HG02973 (cell line): ENCODE data around the gene CAMSAP1.

Experiments
- ATAC-seq: cut with Tn5 transposase; IDR thresholded peaks from one replicate; pipeline ENCODE4 v1.9.1; 2021; ENCODE audit warnings: moderate library complexity; ENCODE audit not compliant: unreplicated experiment

The CAMSAP1 gene

DNA sequence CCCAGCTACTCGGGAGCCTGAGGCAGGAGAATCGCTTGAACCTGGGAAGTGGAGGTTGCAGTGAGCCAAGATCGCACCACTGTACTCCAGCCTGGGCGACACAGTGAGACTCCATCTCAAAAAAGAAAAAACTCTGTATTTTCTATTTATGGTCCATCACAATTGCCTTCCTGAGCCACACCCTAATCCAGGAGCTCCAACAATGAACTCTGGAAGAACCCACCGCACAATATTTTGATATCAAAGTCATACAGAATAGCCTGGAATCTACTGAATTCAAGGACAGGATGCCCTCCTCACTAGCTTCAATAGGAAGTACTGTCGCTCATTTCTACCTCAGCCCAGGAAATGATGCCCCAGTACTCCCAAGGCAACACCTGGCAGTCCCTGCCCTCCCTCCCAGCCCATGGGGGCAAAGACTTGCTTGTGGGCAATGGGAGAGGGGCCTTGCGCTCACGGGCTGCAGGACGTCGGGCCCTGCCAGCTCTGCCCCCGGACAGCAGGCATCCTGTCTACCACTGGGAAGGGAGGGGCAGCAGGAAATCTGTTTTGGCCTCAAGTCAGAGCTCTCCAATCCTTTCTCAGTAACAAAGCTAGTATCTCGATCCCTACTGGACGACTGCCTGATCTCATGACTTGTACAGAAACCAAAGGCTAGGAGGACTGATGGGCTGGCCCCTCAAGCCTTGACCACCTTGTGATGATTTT, 34.1 kb upstream of the CAMSAP1 start:
- ATAC-seq: no peak

DNA sequence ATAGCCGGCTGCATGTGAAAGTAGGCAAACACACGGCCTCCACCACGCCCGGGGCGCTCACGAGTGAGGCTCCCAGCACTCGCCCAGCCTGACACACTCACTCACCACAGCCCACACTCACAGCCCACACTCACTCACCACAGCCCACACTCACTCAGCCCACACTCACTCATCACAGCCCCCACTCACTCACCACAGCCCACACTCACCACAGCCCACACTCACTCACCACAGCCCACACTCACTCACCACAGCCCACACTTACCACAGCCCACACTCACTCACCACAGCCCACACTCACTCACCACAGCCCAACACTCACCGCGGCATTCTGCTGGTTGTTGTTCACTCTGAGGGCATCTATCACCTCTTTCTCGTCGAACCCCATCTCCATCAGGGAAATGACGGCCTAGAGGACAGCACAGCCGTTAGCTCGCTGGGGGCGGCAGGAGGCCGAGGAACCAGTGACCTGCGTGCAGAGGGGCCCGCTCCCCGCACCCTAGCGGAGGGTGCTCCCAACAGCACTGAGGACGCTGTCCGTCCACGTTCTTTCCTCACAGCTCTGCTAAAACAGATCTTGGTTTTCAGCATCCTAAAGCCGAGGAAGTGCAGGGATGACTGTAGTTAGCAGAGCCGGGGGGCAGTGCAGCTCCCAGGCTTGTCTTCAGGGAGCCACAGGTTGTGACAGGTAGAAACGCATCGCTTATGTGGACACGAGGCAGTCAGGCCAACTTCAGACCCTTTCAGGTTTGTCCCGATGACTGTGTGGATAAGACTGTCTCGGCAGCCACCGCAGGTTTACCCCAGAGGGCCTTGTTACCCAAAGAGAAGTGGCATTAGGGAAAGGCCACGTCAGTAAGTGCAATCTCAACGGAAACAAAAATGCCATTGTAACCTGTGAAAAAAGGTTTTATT, 32.3 kb upstream of the CAMSAP1 start:
- no peak for ATAC-seq

DNA sequence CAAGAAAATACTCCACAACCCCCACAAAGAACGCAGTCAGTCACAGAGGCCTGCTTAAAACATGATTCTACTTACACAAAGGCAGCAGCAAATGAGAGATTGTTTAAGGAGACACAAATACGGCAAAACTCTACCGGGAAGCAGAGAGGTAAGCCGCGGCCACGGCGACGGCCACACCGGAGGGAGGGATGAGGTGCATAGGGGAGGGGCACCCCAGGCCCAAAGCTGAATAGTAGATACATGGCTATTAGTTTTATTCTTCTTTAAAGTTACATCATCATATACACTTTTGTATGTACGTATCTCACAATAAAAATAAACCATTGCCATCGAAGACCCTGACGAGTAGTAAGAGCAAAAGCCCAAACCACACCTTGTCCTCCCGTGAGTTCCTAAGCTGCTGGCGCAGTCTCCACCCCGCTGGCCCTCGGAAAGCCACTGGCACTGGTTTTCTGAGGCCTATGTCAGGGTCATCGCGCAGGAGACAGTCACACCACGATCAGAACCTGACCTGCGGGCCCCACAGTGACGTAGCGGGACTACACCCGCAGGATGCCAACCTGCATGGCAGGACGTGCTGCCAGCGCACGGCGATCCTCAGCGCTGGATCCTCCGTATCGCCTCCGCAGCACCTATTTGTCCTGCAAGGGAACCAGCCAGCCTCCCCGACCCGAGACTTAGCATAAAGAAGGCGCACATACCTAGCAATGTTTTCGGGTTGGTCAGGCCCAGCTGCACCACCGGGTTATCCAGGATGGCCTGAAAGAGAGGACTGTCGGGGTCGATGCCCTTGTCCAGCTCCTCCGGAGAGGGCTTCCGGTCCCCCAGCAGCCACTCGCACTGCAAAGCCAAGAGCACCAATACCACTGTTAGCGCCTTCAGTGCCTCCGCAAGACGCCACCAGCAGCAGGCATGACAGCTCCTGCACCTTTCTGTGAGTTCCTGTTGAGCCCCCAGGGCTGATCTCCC, 30.5 kb upstream of the CAMSAP1 start:
- ATAC-seq: no peak

DNA sequence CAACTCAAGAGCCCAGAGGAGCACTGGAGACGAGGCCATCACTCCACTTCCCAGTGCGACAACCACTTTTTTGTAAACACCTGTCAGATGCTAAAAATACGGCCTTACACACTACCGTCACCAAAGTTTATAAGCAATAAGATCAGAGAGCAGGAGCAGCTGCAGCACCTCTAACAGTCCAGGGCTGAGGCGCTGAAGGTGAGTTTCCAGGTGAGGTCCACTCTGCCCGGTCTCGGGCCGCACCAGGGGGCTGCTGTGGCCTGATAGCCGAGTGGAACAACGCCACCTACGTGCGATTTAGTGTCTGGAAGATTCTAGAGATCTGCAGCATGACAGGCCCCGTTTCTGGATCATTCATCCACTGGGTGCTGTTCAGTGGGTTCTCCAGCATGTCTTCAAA, 25.8 kb upstream of the CAMSAP1 start:
- no peak for ATAC-seq

DNA sequence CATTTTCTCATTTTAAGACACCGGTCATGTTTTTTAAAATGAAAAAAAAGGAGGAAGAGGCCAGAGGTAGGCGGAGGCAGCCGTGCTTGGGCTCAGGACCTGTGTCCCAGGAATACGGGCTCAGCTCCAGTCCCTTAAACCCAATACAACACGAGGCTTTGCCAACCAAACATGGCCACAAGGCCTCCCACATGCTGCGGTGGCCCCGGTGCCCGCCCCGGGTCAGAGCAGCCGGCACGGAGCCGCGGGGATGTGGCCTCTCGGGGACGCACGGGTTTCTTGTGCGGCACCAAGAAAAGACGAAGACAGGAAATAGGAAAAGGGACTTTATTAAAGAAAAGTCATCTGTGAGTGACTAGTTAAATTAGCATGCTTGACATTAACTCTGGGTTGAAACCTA, 25.3 kb upstream of the CAMSAP1 start:
- ATAC-seq: no peak

DNA sequence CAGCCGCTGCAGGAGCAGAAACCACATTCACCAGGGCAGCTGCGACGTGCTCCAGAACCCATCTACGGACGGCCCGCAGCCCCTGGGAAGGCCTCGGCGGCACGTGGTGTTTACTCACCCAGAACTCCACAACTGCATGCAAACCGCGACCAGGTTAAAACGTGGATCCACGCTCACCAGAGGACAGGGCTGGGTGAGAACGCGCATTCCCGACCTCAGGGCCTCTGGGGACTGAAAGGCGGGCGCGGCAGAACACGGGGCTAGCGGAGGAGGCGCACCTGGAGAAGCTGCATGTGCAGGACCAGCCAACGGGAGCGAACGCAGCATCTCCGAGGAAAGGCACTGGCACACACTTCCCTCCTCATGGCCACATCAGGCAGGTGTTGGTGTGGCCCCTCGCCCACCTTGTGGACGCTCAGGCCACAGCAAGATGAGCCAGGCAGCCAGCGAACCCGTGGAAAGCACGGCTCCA, 24.0 kb upstream of the CAMSAP1 start:
- ATAC-seq: no peak

DNA sequence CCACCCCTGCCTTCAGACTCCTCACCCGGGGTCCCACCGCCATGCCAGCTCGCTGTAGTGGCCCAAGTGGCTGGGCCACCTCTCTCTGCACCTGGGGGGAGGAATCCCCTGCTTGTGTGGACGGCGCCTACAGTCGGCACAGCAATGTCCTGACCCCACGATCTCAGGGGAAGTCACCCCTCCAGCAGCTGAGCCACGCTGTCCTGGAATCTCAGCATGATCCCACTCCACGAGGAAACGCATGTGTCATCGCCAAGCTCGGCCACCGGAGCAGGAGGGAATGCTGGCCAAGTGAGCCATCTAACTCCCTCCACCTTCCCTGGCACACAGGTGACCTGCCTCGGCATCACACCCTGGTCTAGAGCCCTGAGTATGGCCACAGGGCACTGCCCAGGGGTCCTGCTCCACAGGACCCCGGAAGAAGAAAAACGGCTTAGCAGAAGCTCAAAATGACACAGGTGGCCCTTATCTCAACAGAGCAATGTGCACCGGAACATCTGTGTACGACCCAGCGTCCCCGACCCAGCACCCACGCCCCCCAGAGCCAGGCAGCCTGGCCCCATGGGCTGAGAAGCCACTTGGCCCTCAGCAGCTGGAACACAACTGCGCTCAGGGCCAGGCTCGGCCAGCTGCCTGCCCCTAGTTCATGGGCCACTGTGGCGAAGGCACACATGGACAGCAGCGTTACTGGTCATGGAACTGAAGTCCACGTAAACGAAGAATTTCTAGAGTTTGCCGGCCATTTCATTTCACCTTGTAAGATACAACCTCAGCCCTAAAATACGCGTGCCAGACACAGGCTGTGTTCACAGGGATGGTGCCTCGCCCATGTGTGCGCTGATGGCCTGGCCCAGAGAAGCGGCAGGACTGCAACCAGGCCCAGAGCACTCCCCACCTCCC, 23.4 kb upstream of the CAMSAP1 start:
- no peak for ATAC-seq

DNA sequence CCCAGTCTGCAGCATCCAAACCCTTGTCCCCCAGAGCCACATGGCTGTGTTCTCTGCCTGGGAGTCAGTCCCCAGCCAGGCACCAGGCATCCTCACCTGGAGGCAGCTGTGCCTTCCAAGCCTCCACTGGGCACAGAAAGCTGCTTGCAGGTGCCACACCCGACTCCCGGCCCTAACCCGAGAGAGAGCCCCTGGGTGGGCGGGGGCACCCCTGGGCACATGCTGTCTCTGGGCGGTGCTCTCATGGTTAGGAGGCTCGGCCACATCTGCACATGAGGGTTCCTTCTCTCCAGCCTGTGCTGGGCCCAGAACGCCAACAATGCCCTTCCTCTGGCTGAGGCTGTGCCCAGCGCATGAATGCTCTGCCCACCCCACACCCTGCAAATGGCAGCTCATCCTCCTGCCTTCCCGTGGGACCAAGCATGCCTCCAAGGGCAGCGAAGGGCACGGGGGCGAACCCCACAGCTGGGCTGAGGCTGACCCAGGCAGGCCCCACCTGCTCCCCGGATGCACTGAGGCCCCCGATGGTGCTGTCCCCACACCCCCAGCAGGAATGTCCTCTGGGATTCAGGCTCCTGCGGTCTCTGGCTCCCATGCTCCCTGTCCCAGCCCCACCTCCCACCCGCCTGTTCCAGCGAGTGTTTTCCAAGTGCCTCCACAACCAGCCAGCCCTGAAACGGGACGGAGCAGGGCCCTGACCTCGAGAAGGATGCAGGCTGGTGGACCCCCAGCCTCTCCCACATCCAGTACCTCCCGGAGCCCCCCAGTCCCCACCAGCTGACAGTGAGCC, 22.5 kb upstream of the CAMSAP1 start:
- ATAC-seq: no peak

DNA sequence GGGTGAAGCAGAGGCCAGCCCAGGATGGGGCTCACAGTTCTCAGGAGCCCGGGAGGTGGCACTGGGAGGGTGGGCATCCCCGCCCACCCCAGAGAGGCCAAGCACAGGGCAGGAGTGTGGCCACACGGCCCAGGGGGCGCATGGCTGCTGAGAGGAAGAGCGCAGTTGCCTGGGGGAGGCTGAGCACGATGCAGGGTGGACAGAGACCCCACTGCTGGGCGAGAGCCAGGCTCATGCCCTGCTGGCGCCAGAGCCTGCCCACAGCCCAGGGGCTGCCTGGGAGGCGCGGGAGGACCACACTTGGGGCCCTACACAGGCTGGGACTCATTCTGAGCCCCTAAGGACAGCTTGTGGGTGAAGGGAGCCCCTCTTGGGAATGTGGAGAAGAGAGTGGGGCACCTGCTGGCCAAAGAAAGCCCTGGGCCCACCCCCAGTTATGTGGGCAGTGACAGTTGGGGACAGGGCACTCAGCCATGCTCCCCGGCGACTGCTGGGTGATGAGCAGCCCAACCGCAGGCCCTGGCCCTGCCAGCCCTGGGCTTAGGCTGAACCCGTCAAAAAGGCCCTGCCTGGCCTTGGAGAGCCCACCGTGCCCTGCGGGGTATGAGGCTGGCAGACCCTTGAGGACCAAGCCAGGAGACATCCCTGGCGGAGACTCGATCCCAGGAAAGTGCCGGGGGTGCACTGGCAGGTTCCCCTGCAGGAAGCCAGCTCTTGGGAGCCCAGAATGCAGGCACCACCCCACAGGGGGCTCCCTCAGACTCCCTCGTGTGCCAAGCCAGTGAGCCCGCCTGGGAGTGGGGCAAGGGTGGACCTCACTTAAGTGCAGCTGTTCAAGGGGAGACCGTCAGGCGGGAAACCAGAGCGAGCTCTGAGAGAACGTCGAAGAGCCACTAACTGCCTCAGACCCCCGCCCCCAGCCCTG, 21.6 kb upstream of the CAMSAP1 start:
- ATAC-seq: no peak

DNA sequence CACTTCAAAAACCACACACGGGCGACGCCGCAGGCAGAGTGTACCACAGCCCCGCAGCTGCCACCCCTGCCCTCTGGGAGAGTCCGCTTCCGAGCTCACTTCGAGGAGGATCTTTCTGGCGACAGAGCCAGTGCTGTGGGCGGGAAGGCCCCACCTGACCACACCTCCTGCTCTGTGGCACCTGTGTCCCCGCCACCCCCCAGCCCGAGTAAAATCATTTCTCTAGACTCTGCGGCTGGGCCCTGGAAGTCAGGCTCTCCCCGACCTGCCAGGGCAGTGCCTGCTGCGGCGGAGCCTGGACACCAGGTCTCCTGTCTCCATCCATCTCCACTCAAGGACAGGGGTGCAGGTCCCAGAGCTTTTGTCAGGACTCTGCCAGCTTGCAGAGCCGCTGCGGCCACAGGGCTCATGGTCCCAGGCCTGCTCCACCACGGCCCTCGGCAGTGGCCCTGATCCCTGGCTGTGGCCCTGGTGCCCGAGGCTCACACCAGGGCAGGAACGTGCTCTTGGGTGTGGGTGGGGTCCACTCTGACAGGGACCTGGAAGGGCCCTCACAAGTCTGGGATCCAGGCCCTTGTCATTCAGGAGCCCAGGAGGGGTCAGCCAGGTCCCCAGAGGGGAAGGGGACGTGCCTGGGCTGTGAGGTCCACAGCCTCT, 20.9 kb upstream of the CAMSAP1 start:
- no peak for ATAC-seq

DNA sequence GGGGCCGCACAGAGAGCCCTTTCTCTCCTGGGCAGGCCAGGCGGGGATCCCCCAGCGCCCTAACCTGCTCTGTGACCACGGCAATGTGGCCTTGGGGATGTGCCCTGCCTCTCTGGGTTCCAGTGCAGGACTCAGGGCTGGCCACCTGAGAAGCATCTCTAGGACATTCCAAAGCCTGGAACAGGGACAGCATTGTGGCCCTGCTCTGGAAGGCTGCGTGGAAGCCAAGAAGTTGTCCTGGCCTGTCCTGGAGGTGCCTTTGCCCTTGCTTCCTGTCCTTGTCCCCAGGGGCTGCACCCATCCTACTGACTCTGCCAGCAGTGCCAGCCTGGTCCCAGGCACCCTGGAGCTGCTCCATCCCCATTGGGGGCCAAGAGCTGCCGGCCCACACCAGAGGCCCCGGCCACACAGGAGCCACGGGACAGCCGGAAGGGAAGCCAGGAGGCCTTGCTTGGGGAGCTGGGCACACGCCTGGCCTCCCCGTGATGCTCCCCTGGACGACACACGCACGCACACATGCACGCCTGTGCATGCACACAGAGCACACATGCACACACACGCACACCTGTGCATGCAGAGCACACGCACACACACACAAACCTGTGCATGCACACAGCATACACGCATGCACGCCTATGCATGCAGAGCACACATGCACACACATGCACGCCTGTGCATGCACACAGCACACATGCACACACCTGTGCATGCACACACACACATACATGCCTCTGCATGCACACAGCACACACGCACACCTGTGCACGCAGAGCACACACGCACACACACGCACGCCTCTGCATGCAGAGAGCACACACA, 20.1 kb upstream of the CAMSAP1 start:
- ATAC-seq: no peak

DNA sequence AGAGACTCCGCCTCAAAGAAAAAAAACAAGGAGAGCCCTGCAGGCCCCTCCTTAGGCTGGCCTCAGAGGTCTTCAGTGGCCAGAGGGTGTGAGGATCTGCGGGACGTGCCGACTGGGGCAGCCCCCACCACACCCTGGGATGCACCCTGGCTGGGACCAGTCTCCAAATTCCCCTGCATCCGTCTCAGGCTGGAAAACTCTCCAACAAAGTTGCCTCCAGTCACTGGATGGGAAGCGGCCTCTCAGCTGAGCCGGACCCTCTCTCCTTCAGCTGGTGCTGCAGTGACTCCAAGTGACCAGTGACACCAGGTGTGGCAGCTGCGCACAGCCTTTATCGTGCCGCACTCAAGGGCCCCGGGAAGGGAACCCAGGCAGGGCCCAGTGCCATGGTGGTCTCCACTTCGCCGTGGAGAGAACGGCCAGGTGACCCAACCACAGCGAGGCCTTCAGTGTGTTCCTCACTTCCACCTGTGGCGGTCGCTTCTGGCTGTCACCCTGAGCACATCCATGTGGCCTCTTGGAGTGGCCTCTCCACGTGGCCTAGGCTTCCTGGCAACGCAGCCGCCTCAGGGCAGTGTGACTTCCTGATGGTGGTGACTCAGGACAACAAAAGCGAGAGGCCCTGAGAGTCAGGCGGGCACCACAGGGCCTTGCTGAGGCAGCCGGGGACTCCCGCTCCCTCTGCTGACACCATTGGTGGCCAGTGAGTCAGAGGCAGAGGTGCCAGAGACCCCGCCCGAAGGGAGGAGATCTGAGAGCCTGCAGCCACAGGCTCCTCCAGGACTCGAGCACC, 19.3 kb upstream of the CAMSAP1 start:
- ATAC-seq: no peak

DNA sequence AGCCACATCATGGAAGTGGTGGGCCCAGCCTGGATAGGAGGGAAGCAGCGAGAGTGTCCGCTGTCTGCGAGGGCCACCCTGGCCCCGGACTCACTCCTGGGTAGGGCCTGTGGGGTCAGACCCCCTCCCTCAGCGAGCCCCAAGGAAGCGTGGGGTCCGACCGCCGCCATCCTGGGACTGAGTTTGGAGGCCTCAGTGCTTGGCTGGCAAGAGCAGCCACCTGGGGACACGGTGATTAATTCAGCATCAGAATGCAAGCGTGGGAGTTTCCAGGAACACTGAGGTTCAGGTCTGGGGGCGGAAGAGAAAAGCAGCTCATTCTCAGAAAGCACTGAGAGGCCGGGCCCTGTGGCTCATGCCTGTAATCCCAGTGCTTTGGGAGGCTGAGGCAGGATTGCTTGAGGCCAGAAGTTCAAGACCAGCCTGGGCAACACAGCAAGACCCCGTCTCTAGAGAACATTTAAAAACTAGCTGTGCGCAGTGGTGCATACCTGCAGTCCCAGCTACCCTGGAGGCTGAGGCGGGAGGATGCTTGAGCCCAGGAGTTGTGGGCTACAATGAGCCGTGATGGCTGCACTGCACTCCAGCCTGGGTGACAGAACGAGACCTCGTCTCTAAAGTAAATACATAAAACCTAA, 18.3 kb upstream of the CAMSAP1 start:
- no peak for ATAC-seq

DNA sequence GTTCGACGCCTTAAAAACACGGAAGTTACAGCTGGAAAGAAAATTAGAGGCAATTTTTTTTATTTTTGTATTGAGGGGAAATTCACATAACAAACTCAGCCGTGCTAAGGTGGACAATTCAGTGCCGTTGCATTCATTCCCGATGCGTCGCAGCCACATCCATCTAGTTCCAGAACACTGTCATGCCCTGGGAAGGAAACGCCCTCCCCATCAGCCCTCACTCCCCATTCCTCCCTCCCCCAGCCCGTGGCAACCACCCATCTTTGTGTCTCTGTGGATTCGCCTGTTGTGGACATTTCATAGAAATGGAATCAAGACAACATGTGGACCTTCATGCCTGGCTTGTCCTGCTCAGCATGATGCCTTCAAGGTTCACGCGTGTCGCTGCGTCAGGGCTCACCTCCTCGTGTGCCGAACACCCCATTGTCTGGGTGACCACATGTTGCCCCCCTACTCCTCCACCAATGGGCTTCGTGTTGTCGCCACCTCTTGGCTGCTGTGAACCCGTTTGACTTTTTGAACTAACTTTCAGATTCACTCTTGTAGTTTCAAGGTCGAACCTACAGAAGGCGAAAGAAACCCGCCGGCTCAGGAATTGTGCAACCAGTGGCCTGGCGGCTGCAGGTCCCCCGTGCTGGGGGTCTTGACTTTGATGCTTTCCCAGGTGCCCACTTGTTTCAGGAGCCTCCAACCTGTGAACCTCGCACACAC, 17.4 kb upstream of the CAMSAP1 start:
- ATAC-seq: no peak

DNA sequence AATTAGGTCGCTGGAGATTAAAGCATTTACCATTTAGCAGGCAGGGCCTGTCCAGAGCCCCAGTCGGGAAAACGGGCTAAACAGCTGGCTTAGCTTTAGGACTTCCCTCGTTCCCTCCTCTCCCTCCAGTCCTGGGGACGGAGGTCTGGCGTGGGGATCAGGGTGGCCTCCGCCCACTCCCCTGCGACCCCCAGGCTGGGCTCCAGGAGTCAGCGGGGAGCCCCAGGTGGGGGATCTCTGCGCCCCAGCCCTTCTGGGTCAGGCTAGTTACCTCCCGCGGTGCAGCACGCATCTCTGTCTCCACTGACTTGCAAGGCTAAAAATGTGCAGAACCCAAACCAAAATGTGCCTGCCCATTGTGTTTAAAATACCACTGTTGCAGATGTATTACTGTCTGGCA, 16.2 kb upstream of the CAMSAP1 start:
- ATAC-seq: no peak
